GM19467 (cell line): ENCODE results near the gene ENO2.

Experiments used
- ATAC-seq: cut with Tn5 transposase; IDR thresholded peaks from one replicate; pipeline ENCODE4 v1.9.1; 2021; ENCODE audit warnings: mild to moderate bottlenecking, moderate library complexity; ENCODE audit not compliant: unreplicated experiment

Gene ENO2

GRCh38 chr12:6912164-6912935, 2.0 kb upstream of the ENO2 start:
- no peak for ATAC-seq

- no peak for ATAC-seq
These were observed 788 bp downstream of the ENO2 start for GRCh38 chr12:6914947-6915788.

GRCh38 chr12:6915789-6916285, 1.5 kb downstream of the ENO2 start:
- ATAC-seq = no peak

GRCh38 chr12:6916426-6917200, 2.2 kb downstream of the ENO2 start:
- ATAC-seq = no peak

- no peak for ATAC-seq
These were observed 3.3 kb downstream of the ENO2 start for GRCh38 chr12:6917491-6918231.

GRCh38 chr12:6919588-6919987, 5.2 kb downstream of the ENO2 start:
- ATAC-seq = no peak

- no peak for ATAC-seq
These were observed 7.2 kb downstream of the ENO2 start for GRCh38 chr12:6921539-6921938.

- no peak for ATAC-seq
These were observed 7.9 kb downstream of the ENO2 start for GRCh38 chr12:6921996-6922946.

GRCh38 chr12:6923003-6923732, 8.8 kb downstream of the ENO2 start:
- no peak for ATAC-seq

GRCh38 chr12:6923851-6924250, 9.5 kb downstream of the ENO2 start:
- ATAC-seq = no peak

GRCh38 chr12:6925239-6925539, 10.8 kb downstream of the ENO2 start:
- no peak for ATAC-seq

- no peak for ATAC-seq
These were observed 11.3 kb downstream of the ENO2 start for GRCh38 chr12:6925540-6926279.

- ATAC-seq = no peak
These were observed 13.1 kb downstream of the ENO2 start, which contains the start of gene ATN1 for GRCh38 chr12:6927379-6928021. Gene ATN1 (plus strand): TSS chr12:6927959. CDS start chr12:6934002, 6,043 bp downstream.

- ATAC-seq = no peak
These were observed 13.8 kb downstream of the ENO2 start for GRCh38 chr12:6928022-6928702.

- no peak for ATAC-seq
These were observed 14.5 kb downstream of the ENO2 start for GRCh38 chr12:6928703-6929407.
